GM21526 (cell line): ENCODE results near the gene IRF5.

Experiments
- ATAC-seq: cut with Tn5 transposase; IDR thresholded peaks from one replicate; pipeline ENCODE4 v1.9.1; 2021; ENCODE audit warnings: moderate library complexity; ENCODE audit not compliant: unreplicated experiment, low FRiP score

The IRF5 gene

GRCh38 chr7:128937647-128938543 lies at the start of gene IRF5:
TSS of gene IRF5 (plus strand) at chr7:128937927. CDS start at chr7:128942082, 4,155 bp downstream.
- no peak for ATAC-seq

- no peak for ATAC-seq
Observed at GRCh38 chr7:128888039-128888755, 49.5 kb upstream of the IRF5 start.

GRCh38 chr7:128888756-128889095 lies 49.0 kb upstream of the IRF5 start:
- no peak for ATAC-seq

GRCh38 chr7:128889121-128889520 lies 48.6 kb upstream of the IRF5 start:
- ATAC-seq: no peak

- no peak for ATAC-seq
Observed at GRCh38 chr7:128890306-128891109, 47.2 kb upstream of the IRF5 start.

- ATAC-seq: no peak
Observed at GRCh38 chr7:128891110-128891941, 46.4 kb upstream of the IRF5 start.

GRCh38 chr7:128891942-128892269 lies 45.8 kb upstream of the IRF5 start:
- ATAC-seq: no peak

GRCh38 chr7:128892521-128893250 lies 45.0 kb upstream of the IRF5 start:
- ATAC-seq: no peak

GRCh38 chr7:128893251-128894100 lies 44.3 kb upstream of the IRF5 start:
- ATAC-seq: no peak

GRCh38 chr7:128894101-128894440 lies 43.7 kb upstream of the IRF5 start:
- no peak for ATAC-seq

GRCh38 chr7:128895320-128895719 lies 42.4 kb upstream of the IRF5 start:
- no peak for ATAC-seq

GRCh38 chr7:128899392-128899791 lies 38.3 kb upstream of the IRF5 start:
- no peak for ATAC-seq

- no peak for ATAC-seq
Observed at GRCh38 chr7:128900237-128900636, 37.5 kb upstream of the IRF5 start.

GRCh38 chr7:128902761-128903585 lies 34.8 kb upstream of the IRF5 start:
- ATAC-seq: no peak

GRCh38 chr7:128903621-128904361 lies 33.9 kb upstream of the IRF5 start:
- no peak for ATAC-seq

GRCh38 chr7:128904381-128905197 lies 33.1 kb upstream of the IRF5 start:
- ATAC-seq: no peak
